LoVo (cell line): ENCODE measurements around the gene MIA2.
"Not testable (repeated sequence)": the region's sequence is repeated elsewhere in the genome, so short reads cannot be mapped to it uniquely, and the experiment has no call there.

Source experiments
- DNase-seq: peaks from one replicate; pipeline ENCODE4 v3.0.0-alpha.2; 2016; ENCODE audit warnings: low spot score

MIA2 gene

GRCh38 chr14:39339003-39339402 is 105.3 kb downstream of the MIA2 start:
- no peak for DNase-seq

GRCh38 chr14:39341126-39341525 is 107.4 kb downstream of the MIA2 start:
- not testable (repeated sequence) for DNase-seq

- DNase-seq = no peak
Observed at GRCh38 chr14:39342768-39343167, 109.1 kb downstream of the MIA2 start.

- no peak for DNase-seq
Observed at GRCh38 chr14:39343614-39344013, 109.9 kb downstream of the MIA2 start.

- no peak for DNase-seq
Observed at GRCh38 chr14:39350866-39351265, 117.2 kb downstream of the MIA2 start.

- DNase-seq = no peak
Observed at GRCh38 chr14:39351708-39352107, 118.0 kb downstream of the MIA2 start.

- not testable (repeated sequence) for DNase-seq
Observed at GRCh38 chr14:39359069-39359468, 125.4 kb downstream of the MIA2 start.

GRCh38 chr14:39360316-39360715 is 126.6 kb downstream of the MIA2 start:
- no peak for DNase-seq

GRCh38 chr14:39361556-39361955 is 127.8 kb downstream of the MIA2 start:
- DNase-seq = not testable (repeated sequence)

GRCh38 chr14:39364509-39364908 is 130.8 kb downstream of the MIA2 start:
- no peak for DNase-seq

GRCh38 chr14:39365354-39365753 is 131.6 kb downstream of the MIA2 start:
- DNase-seq = no peak

- no peak for DNase-seq
Observed at GRCh38 chr14:39366460-39367386, 133.0 kb downstream of the MIA2 start.

GRCh38 chr14:39367387-39367751 is 133.7 kb downstream of the MIA2 start:
- no peak for DNase-seq

GRCh38 chr14:39368261-39368959 is 134.7 kb downstream of the MIA2 start:
- peak; percentile 26 for DNase-seq

- no peak for DNase-seq
Observed at GRCh38 chr14:39369029-39369428, 135.3 kb downstream of the MIA2 start.

GRCh38 chr14:39370415-39370814 is 136.7 kb downstream of the MIA2 start:
- no peak for DNase-seq

- no peak for DNase-seq
Observed at GRCh38 chr14:39372656-39373055, 138.9 kb downstream of the MIA2 start.

- DNase-seq = no peak
Observed at GRCh38 chr14:39374851-39375250, 141.1 kb downstream of the MIA2 start.

GRCh38 chr14:39376667-39377403 is 143.1 kb downstream of the MIA2 start:
- peak; percentile 50 for DNase-seq

GRCh38 chr14:39381366-39381765 is 147.7 kb downstream of the MIA2 start:
- peak; percentile 18 for DNase-seq

- no peak for DNase-seq
Observed at GRCh38 chr14:39382463-39382862, 148.7 kb downstream of the MIA2 start.

- no peak for DNase-seq
Observed at GRCh38 chr14:39383026-39383660, 149.4 kb downstream of the MIA2 start.
